Activated CD4-positive, CD25-positive, alpha-beta regulatory T cell (primary cell): ENCODE data around the gene MAP6D1.
"Not testable (repeated sequence)": the region's sequence is repeated elsewhere in the genome, so short reads cannot be mapped to it uniquely, and the experiment has no call there.

ENCODE experiments used
- DNase-seq, 4 experiments: peaks; one replicate each; lab custom pipeline; 2025; lab: John Stamatoyannopoulos, UW

Gene MAP6D1

GRCh38 chr3:183799461-183799860, 25.9 kb downstream of the MAP6D1 start:
- no peak for DNase-seq

GRCh38 chr3:183797996-183798395, 27.4 kb downstream of the MAP6D1 start:
- no peak for DNase-seq

GRCh38 chr3:183796372-183796771, 29.0 kb downstream of the MAP6D1 start:
- DNase-seq: no peak

GRCh38 chr3:183794452-183794851, 30.9 kb downstream of the MAP6D1 start:
- no peak for DNase-seq

- no peak for DNase-seq
Measured at GRCh38 chr3:183792976-183793375, 32.4 kb downstream of the MAP6D1 start.

- DNase-seq: no peak
Measured at GRCh38 chr3:183790700-183791099, 34.7 kb downstream of the MAP6D1 start.

- DNase-seq: no peak
Measured at GRCh38 chr3:183789826-183790225, 35.6 kb downstream of the MAP6D1 start.

- DNase-seq: not testable (repeated sequence)
Measured at GRCh38 chr3:183784503-183784902, 40.9 kb downstream of the MAP6D1 start.

- no peak for DNase-seq
Measured at GRCh38 chr3:183782576-183783276, 42.7 kb downstream of the MAP6D1 start.

GRCh38 chr3:183781246-183781645, 44.1 kb downstream of the MAP6D1 start:
- DNase-seq: no peak

- no peak for DNase-seq
Measured at GRCh38 chr3:183779896-183780465, 45.4 kb downstream of the MAP6D1 start.

- no peak for DNase-seq
Measured at GRCh38 chr3:183777016-183777618, 48.3 kb downstream of the MAP6D1 start.

- not testable (repeated sequence) for DNase-seq
Measured at GRCh38 chr3:183776451-183776850, 48.9 kb downstream of the MAP6D1 start.

- no peak for DNase-seq
Measured at GRCh38 chr3:183775781-183776180, 49.6 kb downstream of the MAP6D1 start.

GRCh38 chr3:183774631-183775030, 50.7 kb downstream of the MAP6D1 start:
- no peak for DNase-seq

- DNase-seq: no peak
Measured at GRCh38 chr3:183769453-183769852, 55.9 kb downstream of the MAP6D1 start.

- no peak for DNase-seq
Measured at GRCh38 chr3:183768114-183768513, 57.3 kb downstream of the MAP6D1 start.

GRCh38 chr3:183766745-183767606, 58.4 kb downstream of the MAP6D1 start:
- DNase-seq: peak; percentile 33 to 44 (median 42)

- no peak for DNase-seq
Measured at GRCh38 chr3:183766107-183766506, 59.3 kb downstream of the MAP6D1 start.
